GM12873 (cell line): ENCODE data around the gene CSRP2.

Experiments used
- CTCF ChIP-seq: IDR thresholded peaks from 2 replicates; pipeline ENCODE4 v1.5.1; 2012; ENCODE audit warnings: low read depth, mild to moderate bottlenecking, moderate library complexity, low read length, control low read depth; ENCODE audit not compliant: insufficient read depth; ENCODE audit errors: missing control alignments

The CSRP2 gene

DNA sequence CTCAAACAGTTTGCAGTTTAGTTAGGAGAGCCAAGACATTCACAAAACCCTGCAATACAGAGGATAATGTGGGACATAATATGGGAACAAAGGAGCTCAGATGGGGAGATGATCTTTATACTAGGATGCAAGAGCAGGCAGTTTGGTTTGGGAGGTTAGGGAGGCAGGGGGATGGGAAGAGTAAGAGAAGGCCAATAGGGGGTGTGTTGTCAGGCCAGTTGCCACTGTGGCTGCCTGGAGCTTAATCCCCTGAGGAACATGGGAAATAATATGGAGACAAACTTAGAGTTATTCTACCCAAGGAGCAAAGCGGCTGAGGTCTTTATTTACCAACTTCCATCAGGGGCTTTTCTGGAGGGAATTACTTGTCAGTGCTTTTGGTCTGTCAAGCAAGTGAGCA is 10.0 kb upstream of the CSRP2 start:
- TF ChIP-seq CTCF: no peak

GRCh38 chr12:76883811-76884210 is 5.0 kb upstream of the CSRP2 start:
- no peak for TF ChIP-seq CTCF

DNA sequence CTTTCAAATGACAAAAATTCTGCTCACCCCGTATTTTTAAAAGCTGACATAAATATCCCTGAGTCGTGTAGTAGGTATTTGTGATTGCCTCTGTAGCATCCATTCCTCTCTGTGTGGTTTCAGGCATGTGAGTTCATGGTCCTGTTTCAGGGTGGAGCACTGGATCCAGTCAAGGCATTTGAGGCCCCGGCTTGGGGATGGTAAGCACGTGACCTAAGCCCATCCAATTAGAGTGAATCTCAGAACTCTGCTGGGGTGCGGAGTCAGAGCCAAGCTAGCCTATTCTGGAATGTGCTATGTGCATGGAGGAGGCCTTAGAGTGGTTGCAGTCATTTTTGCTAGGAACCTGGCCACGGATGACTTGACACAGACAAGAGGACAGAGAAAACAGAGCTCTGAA is 4.3 kb upstream of the CSRP2 start:
- TF ChIP-seq CTCF: no peak

DNA sequence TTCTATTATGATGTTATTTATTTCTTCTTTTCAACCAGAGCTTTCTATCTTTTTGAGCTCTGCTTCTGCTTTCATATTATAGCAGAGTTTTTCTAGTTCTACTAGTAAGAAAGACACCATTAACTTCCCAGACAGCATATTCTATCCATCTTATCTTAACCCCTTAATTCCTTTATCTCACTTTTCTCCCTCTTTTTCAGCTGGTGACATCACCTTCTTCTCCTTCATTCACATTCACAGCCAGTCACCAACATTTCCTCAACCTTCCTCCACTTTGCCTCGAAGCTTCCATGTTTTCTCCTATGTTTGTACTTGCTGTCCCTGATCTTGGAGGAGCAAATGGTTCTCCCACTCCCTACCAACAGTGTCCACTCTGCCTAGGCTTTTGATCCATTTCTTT is 3.5 kb upstream of the CSRP2 start:
- TF ChIP-seq CTCF: no peak

DNA sequence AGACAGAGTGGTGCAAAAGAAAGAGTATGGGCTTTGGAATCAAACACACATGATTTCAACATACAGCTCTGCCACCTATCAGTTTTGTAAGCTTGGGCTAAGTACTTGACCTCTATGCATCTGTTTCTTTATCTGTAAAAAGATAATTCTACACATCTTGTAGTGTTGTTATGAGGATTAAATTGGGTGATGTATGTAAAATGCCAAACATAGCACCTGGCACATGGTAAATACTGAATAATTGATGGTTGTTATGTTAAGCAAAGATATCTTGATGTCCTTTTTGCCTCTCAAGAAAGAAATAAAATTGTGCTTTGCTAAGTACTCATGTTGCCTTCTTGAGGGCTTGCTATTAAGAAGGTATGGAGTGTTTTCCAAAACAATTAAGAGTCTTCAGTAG is 2.3 kb upstream of the CSRP2 start:
- no peak for TF ChIP-seq CTCF

DNA sequence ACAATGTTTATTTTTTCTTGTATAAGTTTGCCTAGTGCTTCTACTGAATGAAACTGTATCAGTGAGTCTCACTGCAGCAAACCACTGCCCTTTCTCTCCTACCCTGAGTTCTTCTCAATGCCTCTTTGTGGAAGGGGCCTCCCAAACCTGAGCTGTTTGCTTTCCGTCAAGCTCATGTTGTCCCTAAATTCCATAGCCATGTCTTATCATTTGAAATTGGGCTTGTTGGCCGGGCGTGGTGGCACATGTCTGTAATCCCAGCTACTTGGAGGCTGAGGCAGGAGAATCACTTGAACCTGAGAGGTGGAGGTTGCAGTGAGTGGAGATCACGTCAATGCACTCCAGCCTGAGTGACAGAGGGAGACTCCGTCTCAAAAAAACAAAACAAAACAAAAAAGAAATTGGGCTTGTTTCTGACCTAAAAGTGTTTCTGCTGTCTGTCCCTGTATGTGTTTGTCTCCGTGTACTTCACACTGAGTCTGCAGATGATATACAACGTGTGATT is 1.8 kb upstream of the CSRP2 start:
- TF ChIP-seq CTCF: no peak

GRCh38 chr12:76879710-76880518 is 1.1 kb upstream of the CSRP2 start:
- peak; percentile 1 for TF ChIP-seq CTCF
